GM23338 (cell line): ENCODE measurements around the gene NGEF.

ENCODE experiments used
- EZH2 ChIP-seq: fragments of 200-600 bp; sonication (generic); IDR thresholded peaks from one replicate; pipeline ENCODE4 v1.8.0; 2017; ENCODE audit warnings: antibody characterized with exemption, mild to moderate bottlenecking, low read depth; ENCODE audit not compliant: unreplicated experiment
- EZH2phosphoT487 ChIP-seq: fragments of 200-600 bp; sonication (generic); IDR thresholded peaks from one replicate; pipeline ENCODE4 v1.8.1; 2018; ENCODE audit warnings: antibody characterized with exemption; ENCODE audit not compliant: unreplicated experiment
- JUNB ChIP-seq: IDR thresholded peaks from one replicate; pipeline ENCODE4 v1.6.1; 2016; ENCODE audit warnings: antibody characterized with exemption; ENCODE audit not compliant: unreplicated experiment
- NANOG ChIP-seq: IDR thresholded peaks from 2 replicates; pipeline ENCODE4 v1.6.1; 2016; ENCODE audit warnings: antibody characterized with exemption, borderline replicate concordance
- POLR2AphosphoS5 ChIP-seq: IDR thresholded peaks from 2 replicates; pipeline ENCODE4 v1.6.1; 2016; ENCODE audit warnings: antibody characterized with exemption, low read depth
- TF ChIP-seq, protein P1 (sequence below): IDR thresholded peaks from one replicate; pipeline ENCODE4 v1.6.1; 2018; ENCODE audit warnings: antibody characterized with exemption; ENCODE audit not compliant: unreplicated experiment
- TF ChIP-seq, protein P2 (sequence below), 2 experiments: fragments of 200-600 bp in 1 of 2; sonication (generic) in 1 of 2; conservative IDR thresholded peaks; 2 replicates each; pipeline versions ENCODE4 v1.5.1 to v1.6.1; 2016 to 2017; ENCODE audit warnings: antibody characterized with exemption in 2 of 2, low read depth in 2 of 2, mild to moderate bottlenecking in 2 of 2, moderate library complexity in 1 of 2
- TF ChIP-seq, protein P3 (sequence below): fragments of 250-450 bp; sonication (Bioruptor Pico); IDR thresholded peaks from 2 replicates; pipeline ENCODE4 v1.5.0; 2020; ENCODE audit warnings: mild to moderate bottlenecking, moderate library complexity

DNA sequence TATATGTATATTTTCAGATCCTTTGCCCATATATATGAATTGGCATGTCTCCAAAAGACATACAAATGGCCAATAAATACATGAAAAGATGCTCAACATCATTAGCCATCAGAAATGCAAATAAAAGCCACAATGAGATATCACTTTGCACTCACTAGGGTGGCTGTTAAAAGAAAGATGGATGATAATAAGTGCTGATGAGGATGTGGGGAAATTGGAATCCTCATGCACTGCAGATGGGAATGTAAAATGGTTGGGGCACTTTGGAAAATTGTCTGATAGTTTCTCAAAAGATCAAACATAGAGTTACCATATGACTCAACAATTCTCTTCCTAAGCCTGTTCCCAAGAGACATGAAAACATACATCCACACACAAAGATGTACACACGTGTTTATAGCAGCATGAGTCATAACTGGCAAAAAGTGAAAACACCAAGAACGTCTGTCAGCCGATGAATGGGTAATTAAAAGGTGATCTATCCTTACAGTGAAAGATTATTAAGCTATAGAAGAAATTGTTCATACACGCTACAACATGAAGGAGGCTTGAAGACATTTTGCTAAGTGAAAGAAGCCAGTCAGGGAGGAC lies 19.7 kb downstream of the NGEF start:
- TF ChIP-seq, protein P1, sequence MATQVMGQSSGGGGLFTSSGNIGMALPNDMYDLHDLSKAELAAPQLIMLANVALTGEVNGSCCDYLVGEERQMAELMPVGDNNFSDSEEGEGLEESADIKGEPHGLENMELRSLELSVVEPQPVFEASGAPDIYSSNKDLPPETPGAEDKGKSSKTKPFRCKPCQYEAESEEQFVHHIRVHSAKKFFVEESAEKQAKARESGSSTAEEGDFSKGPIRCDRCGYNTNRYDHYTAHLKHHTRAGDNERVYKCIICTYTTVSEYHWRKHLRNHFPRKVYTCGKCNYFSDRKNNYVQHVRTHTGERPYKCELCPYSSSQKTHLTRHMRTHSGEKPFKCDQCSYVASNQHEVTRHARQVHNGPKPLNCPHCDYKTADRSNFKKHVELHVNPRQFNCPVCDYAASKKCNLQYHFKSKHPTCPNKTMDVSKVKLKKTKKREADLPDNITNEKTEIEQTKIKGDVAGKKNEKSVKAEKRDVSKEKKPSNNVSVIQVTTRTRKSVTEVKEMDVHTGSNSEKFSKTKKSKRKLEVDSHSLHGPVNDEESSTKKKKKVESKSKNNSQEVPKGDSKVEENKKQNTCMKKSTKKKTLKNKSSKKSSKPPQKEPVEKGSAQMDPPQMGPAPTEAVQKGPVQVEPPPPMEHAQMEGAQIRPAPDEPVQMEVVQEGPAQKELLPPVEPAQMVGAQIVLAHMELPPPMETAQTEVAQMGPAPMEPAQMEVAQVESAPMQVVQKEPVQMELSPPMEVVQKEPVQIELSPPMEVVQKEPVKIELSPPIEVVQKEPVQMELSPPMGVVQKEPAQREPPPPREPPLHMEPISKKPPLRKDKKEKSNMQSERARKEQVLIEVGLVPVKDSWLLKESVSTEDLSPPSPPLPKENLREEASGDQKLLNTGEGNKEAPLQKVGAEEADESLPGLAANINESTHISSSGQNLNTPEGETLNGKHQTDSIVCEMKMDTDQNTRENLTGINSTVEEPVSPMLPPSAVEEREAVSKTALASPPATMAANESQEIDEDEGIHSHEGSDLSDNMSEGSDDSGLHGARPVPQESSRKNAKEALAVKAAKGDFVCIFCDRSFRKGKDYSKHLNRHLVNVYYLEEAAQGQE: no peak
- TF ChIP-seq EZH2 (no peak), NANOG (no peak), EZH2phosphoT487 (no peak), POLR2AphosphoS5 (no peak), JUNB (no peak)
- TF ChIP-seq, protein P2, sequence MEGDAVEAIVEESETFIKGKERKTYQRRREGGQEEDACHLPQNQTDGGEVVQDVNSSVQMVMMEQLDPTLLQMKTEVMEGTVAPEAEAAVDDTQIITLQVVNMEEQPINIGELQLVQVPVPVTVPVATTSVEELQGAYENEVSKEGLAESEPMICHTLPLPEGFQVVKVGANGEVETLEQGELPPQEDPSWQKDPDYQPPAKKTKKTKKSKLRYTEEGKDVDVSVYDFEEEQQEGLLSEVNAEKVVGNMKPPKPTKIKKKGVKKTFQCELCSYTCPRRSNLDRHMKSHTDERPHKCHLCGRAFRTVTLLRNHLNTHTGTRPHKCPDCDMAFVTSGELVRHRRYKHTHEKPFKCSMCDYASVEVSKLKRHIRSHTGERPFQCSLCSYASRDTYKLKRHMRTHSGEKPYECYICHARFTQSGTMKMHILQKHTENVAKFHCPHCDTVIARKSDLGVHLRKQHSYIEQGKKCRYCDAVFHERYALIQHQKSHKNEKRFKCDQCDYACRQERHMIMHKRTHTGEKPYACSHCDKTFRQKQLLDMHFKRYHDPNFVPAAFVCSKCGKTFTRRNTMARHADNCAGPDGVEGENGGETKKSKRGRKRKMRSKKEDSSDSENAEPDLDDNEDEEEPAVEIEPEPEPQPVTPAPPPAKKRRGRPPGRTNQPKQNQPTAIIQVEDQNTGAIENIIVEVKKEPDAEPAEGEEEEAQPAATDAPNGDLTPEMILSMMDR (conservative IDR thresholded peaks at IDR 0.05; ENCODE audit: low read depth in 2 of 2): no peak
- TF ChIP-seq, protein P3, sequence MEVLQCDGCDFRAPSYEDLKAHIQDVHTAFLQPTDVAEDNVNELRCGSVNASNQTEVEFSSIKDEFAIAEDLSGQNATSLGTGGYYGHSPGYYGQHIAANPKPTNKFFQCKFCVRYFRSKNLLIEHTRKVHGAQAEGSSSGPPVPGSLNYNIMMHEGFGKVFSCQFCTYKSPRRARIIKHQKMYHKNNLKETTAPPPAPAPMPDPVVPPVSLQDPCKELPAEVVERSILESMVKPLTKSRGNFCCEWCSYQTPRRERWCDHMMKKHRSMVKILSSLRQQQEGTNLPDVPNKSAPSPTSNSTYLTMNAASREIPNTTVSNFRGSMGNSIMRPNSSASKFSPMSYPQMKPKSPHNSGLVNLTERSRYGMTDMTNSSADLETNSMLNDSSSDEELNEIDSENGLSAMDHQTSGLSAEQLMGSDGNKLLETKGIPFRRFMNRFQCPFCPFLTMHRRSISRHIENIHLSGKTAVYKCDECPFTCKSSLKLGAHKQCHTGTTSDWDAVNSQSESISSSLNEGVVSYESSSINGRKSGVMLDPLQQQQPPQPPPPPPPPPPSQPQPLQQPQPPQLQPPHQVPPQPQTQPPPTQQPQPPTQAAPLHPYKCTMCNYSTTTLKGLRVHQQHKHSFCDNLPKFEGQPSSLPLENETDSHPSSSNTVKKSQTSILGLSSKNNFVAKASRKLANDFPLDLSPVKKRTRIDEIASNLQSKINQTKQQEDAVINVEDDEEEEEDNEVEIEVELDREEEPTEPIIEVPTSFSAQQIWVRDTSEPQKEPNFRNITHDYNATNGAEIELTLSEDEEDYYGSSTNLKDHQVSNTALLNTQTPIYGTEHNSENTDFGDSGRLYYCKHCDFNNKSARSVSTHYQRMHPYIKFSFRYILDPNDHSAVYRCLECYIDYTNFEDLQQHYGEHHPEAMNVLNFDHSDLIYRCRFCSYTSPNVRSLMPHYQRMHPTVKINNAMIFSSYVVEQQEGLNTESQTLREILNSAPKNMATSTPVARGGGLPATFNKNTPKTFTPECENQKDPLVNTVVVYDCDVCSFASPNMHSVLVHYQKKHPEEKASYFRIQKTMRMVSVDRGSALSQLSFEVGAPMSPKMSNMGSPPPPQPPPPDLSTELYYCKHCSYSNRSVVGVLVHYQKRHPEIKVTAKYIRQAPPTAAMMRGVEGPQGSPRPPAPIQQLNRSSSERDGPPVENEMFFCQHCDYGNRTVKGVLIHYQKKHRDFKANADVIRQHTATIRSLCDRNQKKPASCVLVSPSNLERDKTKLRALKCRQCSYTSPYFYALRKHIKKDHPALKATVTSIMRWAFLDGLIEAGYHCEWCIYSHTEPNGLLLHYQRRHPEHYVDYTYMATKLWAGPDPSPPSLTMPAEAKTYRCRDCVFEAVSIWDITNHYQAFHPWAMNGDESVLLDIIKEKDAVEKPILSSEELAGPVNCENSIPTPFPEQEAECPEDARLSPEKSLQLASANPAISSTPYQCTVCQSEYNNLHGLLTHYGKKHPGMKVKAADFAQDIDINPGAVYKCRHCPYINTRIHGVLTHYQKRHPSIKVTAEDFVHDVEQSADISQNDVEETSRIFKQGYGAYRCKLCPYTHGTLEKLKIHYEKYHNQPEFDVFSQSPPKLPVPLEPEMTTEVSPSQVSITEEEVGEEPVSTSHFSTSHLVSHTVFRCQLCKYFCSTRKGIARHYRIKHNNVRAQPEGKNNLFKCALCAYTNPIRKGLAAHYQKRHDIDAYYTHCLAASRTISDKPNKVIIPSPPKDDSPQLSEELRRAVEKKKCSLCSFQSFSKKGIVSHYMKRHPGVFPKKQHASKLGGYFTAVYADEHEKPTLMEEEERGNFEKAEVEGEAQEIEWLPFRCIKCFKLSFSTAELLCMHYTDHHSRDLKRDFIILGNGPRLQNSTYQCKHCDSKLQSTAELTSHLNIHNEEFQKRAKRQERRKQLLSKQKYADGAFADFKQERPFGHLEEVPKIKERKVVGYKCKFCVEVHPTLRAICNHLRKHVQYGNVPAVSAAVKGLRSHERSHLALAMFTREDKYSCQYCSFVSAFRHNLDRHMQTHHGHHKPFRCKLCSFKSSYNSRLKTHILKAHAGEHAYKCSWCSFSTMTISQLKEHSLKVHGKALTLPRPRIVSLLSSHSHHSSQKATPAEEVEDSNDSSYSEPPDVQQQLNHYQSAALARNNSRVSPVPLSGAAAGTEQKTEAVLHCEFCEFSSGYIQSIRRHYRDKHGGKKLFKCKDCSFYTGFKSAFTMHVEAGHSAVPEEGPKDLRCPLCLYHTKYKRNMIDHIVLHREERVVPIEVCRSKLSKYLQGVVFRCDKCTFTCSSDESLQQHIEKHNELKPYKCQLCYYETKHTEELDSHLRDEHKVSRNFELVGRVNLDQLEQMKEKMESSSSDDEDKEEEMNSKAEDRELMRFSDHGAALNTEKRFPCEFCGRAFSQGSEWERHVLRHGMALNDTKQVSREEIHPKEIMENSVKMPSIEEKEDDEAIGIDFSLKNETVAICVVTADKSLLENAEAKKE (CRISPR knock-in tag): no peak
